ENCODE data around the gene TSC22D4.

DNA sequence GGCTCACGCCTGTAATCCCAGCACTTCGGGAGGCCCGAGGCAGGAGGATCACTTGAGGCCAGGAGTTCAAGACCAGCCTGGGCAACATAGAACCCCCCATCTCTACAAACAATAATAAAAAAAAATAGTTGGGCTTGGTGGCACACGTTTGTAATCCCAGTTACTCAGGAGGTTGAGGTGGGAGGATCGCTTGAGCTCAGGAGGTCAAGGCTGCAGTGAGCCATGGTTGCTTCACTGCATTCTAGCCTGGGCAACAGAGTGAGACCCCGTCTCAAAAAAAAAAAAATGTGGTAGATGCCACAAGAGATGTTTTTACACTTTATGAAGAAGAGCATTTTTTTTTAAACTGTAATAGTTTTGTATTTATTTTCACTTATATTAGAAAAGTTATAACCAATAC, 17.5 kb upstream of the TSC22D4 start:
- TF ChIP-seq, protein P1, sequence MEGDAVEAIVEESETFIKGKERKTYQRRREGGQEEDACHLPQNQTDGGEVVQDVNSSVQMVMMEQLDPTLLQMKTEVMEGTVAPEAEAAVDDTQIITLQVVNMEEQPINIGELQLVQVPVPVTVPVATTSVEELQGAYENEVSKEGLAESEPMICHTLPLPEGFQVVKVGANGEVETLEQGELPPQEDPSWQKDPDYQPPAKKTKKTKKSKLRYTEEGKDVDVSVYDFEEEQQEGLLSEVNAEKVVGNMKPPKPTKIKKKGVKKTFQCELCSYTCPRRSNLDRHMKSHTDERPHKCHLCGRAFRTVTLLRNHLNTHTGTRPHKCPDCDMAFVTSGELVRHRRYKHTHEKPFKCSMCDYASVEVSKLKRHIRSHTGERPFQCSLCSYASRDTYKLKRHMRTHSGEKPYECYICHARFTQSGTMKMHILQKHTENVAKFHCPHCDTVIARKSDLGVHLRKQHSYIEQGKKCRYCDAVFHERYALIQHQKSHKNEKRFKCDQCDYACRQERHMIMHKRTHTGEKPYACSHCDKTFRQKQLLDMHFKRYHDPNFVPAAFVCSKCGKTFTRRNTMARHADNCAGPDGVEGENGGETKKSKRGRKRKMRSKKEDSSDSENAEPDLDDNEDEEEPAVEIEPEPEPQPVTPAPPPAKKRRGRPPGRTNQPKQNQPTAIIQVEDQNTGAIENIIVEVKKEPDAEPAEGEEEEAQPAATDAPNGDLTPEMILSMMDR (IDR thresholded peaks at IDR 0.05 in 2 of 3, conservative IDR thresholded peaks at IDR 0.05 in 1 of 3; ENCODE audit: insufficient read depth in 2 of 3, low read depth in 1 of 3, low read length in 3 of 3): no peak
- no peak for TF ChIP-seq RFX5 (IDR thresholded peaks at IDR 0.05; ENCODE audit: low read depth, low read length)
- TF ChIP-seq CHD2 (IDR thresholded peaks at IDR 0.05; ENCODE audit: low read depth, low read length): no peak
- TF ChIP-seq, protein P2, sequence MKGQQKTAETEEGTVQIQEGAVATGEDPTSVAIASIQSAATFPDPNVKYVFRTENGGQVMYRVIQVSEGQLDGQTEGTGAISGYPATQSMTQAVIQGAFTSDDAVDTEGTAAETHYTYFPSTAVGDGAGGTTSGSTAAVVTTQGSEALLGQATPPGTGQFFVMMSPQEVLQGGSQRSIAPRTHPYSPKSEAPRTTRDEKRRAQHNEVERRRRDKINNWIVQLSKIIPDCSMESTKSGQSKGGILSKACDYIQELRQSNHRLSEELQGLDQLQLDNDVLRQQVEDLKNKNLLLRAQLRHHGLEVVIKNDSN (CRISPR knock-in tag; IDR thresholded peaks at IDR 0.05): no peak

All from K562 (cell line).